GM12878 (cell line): ENCODE measurements around the gene MRPL2. TPM values are rescaled to one million over a fixed set of nuclear protein-coding genes. Genes with fewer than 3 reads are reported as not detected.

ENCODE experiments used
- ATAC-seq: fragments of 200-7000 bp; cut with Tn5 transposase; 3 replicates; pipeline ENCODE4 v1.9.1; 2020; ENCODE audit warnings: mild to moderate bottlenecking, moderate library complexity
- BruUV-seq: library from RNA; stranded (reverse); fragments of 400-500 nt; replicated peaks from 2 replicates; lab custom pipeline; 2021; lab: Mats Ljungman, UMichigan
- CTCF ChIA-PET: fragments of 300-600 bp; sonication (Branson Sonifier 250); formaldehyde crosslinking; extraction: SDS; loops from one replicate; lab custom pipeline; 2021; ENCODE audit warnings: inconsistent platforms; lab: Yijun Ruan, JAX
- POLR2A ChIA-PET: fragments of 350-600 bp; formaldehyde crosslinking; extraction: SDS; loops from one replicate; lab custom pipeline; 2021; ENCODE audit warnings: inconsistent platforms; lab: Charles Lee
- RAD21 ChIA-PET: fragments of 300-600 bp; sonication (Branson Sonifier 250); formaldehyde crosslinking; loops from one replicate; lab custom pipeline; 2023; ENCODE audit warnings: antibody characterized with exemption; ENCODE audit not compliant: unreplicated experiment; lab: Charles Lee
- SMC1A ChIA-PET: fragments of 300-600 bp; sonication (Branson Sonifier 250); formaldehyde crosslinking; loops from one replicate; lab custom pipeline; 2023; ENCODE audit not compliant: unreplicated experiment, uncharacterized antibody; lab: Charles Lee
- DNase-seq: peaks from one replicate; pipeline ENCODE4 v3.0.0-alpha.2; 2011; ENCODE audit warnings: low read depth, low spot score
- FAIRE-seq: peaks from 3 replicates; lab custom pipeline; 2011; peaks lifted over from hg19 to GRCh38; lab: Jason Lieb, UNC
- H2AFZ ChIP-seq: 2 replicates; pipeline ENCODE4 v1.6.0; 2011; ENCODE audit warnings: low read depth, low read length, control low read depth; ENCODE audit not compliant: control insufficient read depth
- H3K27ac ChIP-seq: 2 replicates; pipeline ENCODE4 v1.5.1; 2011; ENCODE audit warnings: control low read depth; ENCODE audit not compliant: control insufficient read depth, insufficient read depth
- H3K27me3 ChIP-seq, 2 experiments: replicated peaks in 1 of 2; 2 replicates each; pipeline versions ENCODE4 v1.6.0 to v1.6.1; 2011; ENCODE audit warnings: low read length in 1 of 2; ENCODE audit not compliant: control insufficient read depth in 2 of 2, insufficient read depth in 2 of 2
- H3K36me3 ChIP-seq, 2 experiments: 2 replicates each; pipeline ENCODE4 v1.5.1; 2011; ENCODE audit warnings: low read length in 1 of 2; ENCODE audit not compliant: control insufficient read depth in 2 of 2, insufficient read depth in 2 of 2
- H3K4me1 ChIP-seq: 2 replicates; pipeline ENCODE4 v1.6.1; 2011; ENCODE audit warnings: mild to moderate bottlenecking, low read length, moderate library complexity, mixed read lengths; ENCODE audit not compliant: control insufficient read depth, insufficient read depth
- H3K4me2 ChIP-seq: 2 replicates; pipeline ENCODE4 v1.6.0; 2011; ENCODE audit warnings: control low read depth; ENCODE audit not compliant: control insufficient read depth, insufficient read depth
- H3K4me3 ChIP-seq: fragments of 200-600 bp; sonication (generic); 2 replicates; pipeline ENCODE4 v1.5.1; 2016
- H3K79me2 ChIP-seq: 2 replicates; pipeline ENCODE4 v1.6.0; 2011; ENCODE audit warnings: low read length; ENCODE audit not compliant: control insufficient read depth, insufficient read depth
- H3K9ac ChIP-seq: 2 replicates; pipeline ENCODE4 v1.8.0; 2011; ENCODE audit warnings: low read length, control low read depth, mixed read lengths; ENCODE audit not compliant: control insufficient read depth, insufficient read depth
- H3K9me3 ChIP-seq: replicated peaks from 3 replicates; pipeline ENCODE4 v1.5.1; 2011; ENCODE audit warnings: mild to moderate bottlenecking, low read length; ENCODE audit not compliant: control insufficient read depth, insufficient read depth
- H4K20me1 ChIP-seq: 2 replicates; pipeline ENCODE4 v1.6.0; 2011; ENCODE audit not compliant: control insufficient read depth, insufficient read depth
- CBX5 ChIP-seq: sonication (generic); IDR thresholded peaks from 2 replicates; pipeline ENCODE4 v1.6.1; 2016; ENCODE audit warnings: low read depth, moderate library complexity, mild to moderate bottlenecking, inconsistent platforms
- ESRRA ChIP-seq: IDR thresholded peaks from 2 replicates; pipeline ENCODE4 v1.6.1; 2012; ENCODE audit warnings: mild to moderate bottlenecking, low read length, improper control_type of control experiment
- EZH2 ChIP-seq: IDR thresholded peaks from 2 replicates; pipeline ENCODE4 v1.6.1; 2012; ENCODE audit warnings: low read depth, mild to moderate bottlenecking, control low read depth, inconsistent platforms, low read length, borderline replicate concordance; ENCODE audit not compliant: control insufficient read depth
- HDGF ChIP-seq: fragments of 450-650 bp; IDR thresholded peaks from 2 replicates; pipeline ENCODE4 v1.6.1; 2016; ENCODE audit warnings: antibody characterized with exemption
- JUNB ChIP-seq: IDR thresholded peaks from 2 replicates; pipeline ENCODE4 v1.6.1; 2016; ENCODE audit warnings: antibody characterized with exemption, mild to moderate bottlenecking
- MTA3 ChIP-seq: IDR thresholded peaks from 2 replicates; pipeline ENCODE4 v1.6.1; 2012; ENCODE audit warnings: low read length, inconsistent platforms, borderline replicate concordance
- MXI1 ChIP-seq: fragments of 150-350 bp; IDR thresholded peaks from 2 replicates; pipeline ENCODE4 v1.6.1; 2011; ENCODE audit warnings: low read depth, mild to moderate bottlenecking, inconsistent platforms, low read length, improper control_type of control experiment
- POLR2AphosphoS2 ChIP-seq: IDR thresholded peaks from 2 replicates; pipeline ENCODE4 v1.6.1; 2011; ENCODE audit warnings: low read depth, mild to moderate bottlenecking, low read length, improper control_type of control experiment, moderate library complexity
- RBBP5 ChIP-seq: fragments of 200-600 bp; sonication (generic); conservative IDR thresholded peaks from 2 replicates; pipeline ENCODE4 v1.6.1; 2016
- SIN3A ChIP-seq: IDR thresholded peaks from 2 replicates; pipeline ENCODE4 v1.6.1; 2012; ENCODE audit warnings: low read depth, low read length, improper control_type of control experiment
- SPI1 ChIP-seq: IDR thresholded peaks from 2 replicates; pipeline ENCODE4 v1.6.1; 2011; ENCODE audit warnings: low read depth, mild to moderate bottlenecking, low read length, moderate library complexity, borderline replicate concordance; ENCODE audit not compliant: insufficient read depth
- SREBF1 ChIP-seq: IDR thresholded peaks from 2 replicates; pipeline ENCODE4 v1.6.1; 2012; ENCODE audit warnings: mild to moderate bottlenecking, low read length
- YY1 ChIP-seq: IDR thresholded peaks from 2 replicates; pipeline ENCODE4 v1.6.1; 2011; ENCODE audit warnings: low read depth, mild to moderate bottlenecking, low read length
- ZNF207 ChIP-seq: fragments of 450-650 bp; IDR thresholded peaks from 2 replicates; pipeline ENCODE4 v1.6.1; 2014; ENCODE audit warnings: antibody characterized with exemption, mild to moderate bottlenecking, borderline replicate concordance
- WGBS: methylation state at CpG from one replicate; pipeline ENCODE4 v1.1.6; 2016; ENCODE audit warnings: low lambda C conversion rate; ENCODE audit not compliant: insufficient replicate concordance, insufficient coverage; ENCODE audit errors: missing lambda C conversion rate; 5-methylcytosine and 5-hydroxymethylcytosine counted together
- in situ Hi-C: fragments of 300-500 bp; cut with MboI; formaldehyde crosslinking; loops from 9 replicates; pipeline ENCODE4 v1.14.3; 2018; ENCODE audit warnings: mixed read lengths
- intact Hi-C: fragments of 100-400 bp; cut with micrococcal nuclease; formaldehyde crosslinking; loops from one replicate; pipeline ENCODE4 v1.14.2; 2022; ENCODE audit not compliant: unreplicated experiment
- polyA plus RNA-seq, 11 experiments: library from polyadenylated mRNA; depleted of rRNA in 4 of 11; unstranded in 6 of 11; stranded (reverse) in 5 of 11; fragments of >200 nt; fragmentation: Nextera tagmentation in 4 of 11; fragmentation: Illumina TruSeq in 1 of 11; extraction: Ambion mirVana in 4 of 11; extraction: Trizol in 1 of 11; gene quantifications; 1 replicate in 1 of 11; 2 replicates in 10 of 11; pipeline versions ENCODE4 v1.2.1 to v1.2.3, GENCODE V29; 2011 to 2016; ENCODE audit warnings: inconsistent platforms in 2 of 11, missing spikeins in 2 of 11, low read depth in 1 of 11
- total RNA-seq, 4 experiments: library from RNA; depleted of rRNA in 3 of 4; stranded (reverse); fragments of >200 nt in 3 of 4; fragmentation: Illumina TruSeq in 1 of 4; extraction: Trizol in 1 of 4; gene quantifications; 2 replicates each; pipeline versions ENCODE4 v1.2.1 to v1.2.3, GENCODE V29; 2013 to 2021
- TF ChIP-seq, protein P1 (sequence below): IDR thresholded peaks from 2 replicates; pipeline ENCODE4 v1.6.1; 2012; ENCODE audit warnings: low read depth, low read length, improper control_type of control experiment
- TF ChIP-seq, protein P2 (sequence below): IDR thresholded peaks from 2 replicates; pipeline ENCODE4 v1.6.1; 2012; ENCODE audit warnings: low read length, inconsistent platforms
- TF ChIP-seq, protein P3 (sequence below): IDR thresholded peaks from 2 replicates; pipeline ENCODE4 v1.6.1; 2011; ENCODE audit warnings: borderline replicate concordance, low read depth, mild to moderate bottlenecking, moderate library complexity, mixed read lengths, low read length; ENCODE audit not compliant: insufficient read depth; ENCODE audit errors: extremely low read length
- TF ChIP-seq, protein P4 (sequence below): fragments of 450-650 bp; IDR thresholded peaks from 2 replicates; pipeline ENCODE4 v1.6.1; 2014; ENCODE audit warnings: mild to moderate bottlenecking
- TF ChIP-seq, protein P5 (sequence below): IDR thresholded peaks from 2 replicates; pipeline ENCODE4 v1.6.1; 2011; ENCODE audit warnings: mild to moderate bottlenecking, low read depth, low read length, moderate library complexity; ENCODE audit not compliant: insufficient replicate concordance

MRPL2 gene
- total and polyA plus RNA-seq, 10 of the 15 experiments (the other 5 are each of a cell fraction or from before 2014, with no cell fraction given): 29.7 to 125 (median 50.2) TPM

DNA sequence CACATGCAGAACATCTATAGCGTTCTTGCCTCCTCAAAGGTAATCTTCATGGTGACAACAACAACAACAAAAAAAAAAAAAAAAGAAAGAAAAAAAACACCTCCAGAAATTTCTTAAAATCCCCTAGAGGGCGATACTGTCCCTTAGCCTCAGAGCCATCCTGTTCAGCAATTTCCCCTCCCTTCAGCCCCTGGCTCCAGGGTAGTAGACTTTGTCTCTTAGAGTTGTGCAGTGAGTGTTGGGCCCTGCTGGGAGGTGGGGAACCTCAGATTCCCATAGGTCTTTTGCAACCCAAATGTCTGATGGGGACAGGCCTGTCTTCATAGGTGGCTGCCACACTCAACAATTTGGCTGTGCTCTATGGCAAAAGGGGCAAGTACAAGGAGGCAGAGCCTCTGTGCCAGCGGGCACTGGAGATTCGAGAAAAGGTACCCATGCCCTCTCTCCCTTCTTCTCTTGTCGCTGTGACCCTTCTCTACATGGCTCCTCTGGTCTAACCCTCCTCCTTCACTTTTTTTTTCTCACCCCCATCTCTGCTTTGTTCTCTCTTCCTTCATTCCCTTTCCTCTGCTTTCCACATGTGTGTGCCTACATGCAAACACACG, 10.9 kb upstream of the MRPL2 start:
- H3K4me2 ChIP-seq: no peak overlapping the region
- ChIA-PET RAD21 (interaction anchor here (0.7 to 1.3 kb wide), 3 partner anchors 59 to 100 kb away, joined by 3 to 5 read pairs (median 4); no protein-coding TSS in a partner anchor), CTCF (interaction anchor here (0.7 to 2.5 kb wide), 6 partner anchors 16 to 322 kb away, joined by 3 to 16 read pairs (median 4); partner anchors contain the start of gene CUL7), SMC1A (interaction anchor here (2.3 kb wide), 1 partner anchor 73 kb away, joined by 11 read pairs; no protein-coding TSS in a partner anchor), POLR2A (interaction anchor here (0.6 kb wide), 1 partner anchor 133 kb away, joined by 3 read pairs; no protein-coding TSS in a partner anchor)
- intact Hi-C loops: loop anchor here (1.0 kb wide), 1 partner anchor 73 kb away; no protein-coding TSS in a partner anchor
- no peaks in the 10 kb centered on the region for H3K79me2 ChIP-seq
- H3K4me3 ChIP-seq: no peak overlapping the region
- no TSS peak for BruUV-seq
- in situ Hi-C loops: no loop called here
- H2AFZ ChIP-seq: no peak overlapping the region
- no peaks in the 10 kb centered on the region for H3K4me1 ChIP-seq
- no peak overlapping the region for H3K27ac ChIP-seq
- FAIRE-seq (peak; percentile 44), DNase-seq (no peak), ATAC-seq (peak; percentile 95)
- no peak overlapping the region for H3K9ac ChIP-seq
- H3K27me3 ChIP-seq: no peaks in the 10 kb centered on the region; a peak in 1 of 4 replicates
- no peaks in the 10 kb centered on the region for H3K36me3 ChIP-seq
- H4K20me1 ChIP-seq: no peaks in the 10 kb centered on the region
- H3K9me3 ChIP-seq: no peaks in the 10 kb centered on the region
- 38% methylated on average over 5 of the region's 6 CpGs for WGBS
- TF ChIP-seq JUNB (no peak), ZNF207 (no peak), ESRRA (no peak), YY1 (0 out of 2 replicates have a peak, but pooled peaks have one; percentile 33), SIN3A (no peak), SREBF1 (no peak), MXI1 (no peak), CBX5 (no peak), EZH2 (no peak), HDGF (0 out of 2 replicates have a peak, but pooled peaks have one; percentile 36), POLR2AphosphoS2 (no peak), MTA3 (no peak), RBBP5 (no peak), SPI1 (no peak)
- TF ChIP-seq, protein P1, sequence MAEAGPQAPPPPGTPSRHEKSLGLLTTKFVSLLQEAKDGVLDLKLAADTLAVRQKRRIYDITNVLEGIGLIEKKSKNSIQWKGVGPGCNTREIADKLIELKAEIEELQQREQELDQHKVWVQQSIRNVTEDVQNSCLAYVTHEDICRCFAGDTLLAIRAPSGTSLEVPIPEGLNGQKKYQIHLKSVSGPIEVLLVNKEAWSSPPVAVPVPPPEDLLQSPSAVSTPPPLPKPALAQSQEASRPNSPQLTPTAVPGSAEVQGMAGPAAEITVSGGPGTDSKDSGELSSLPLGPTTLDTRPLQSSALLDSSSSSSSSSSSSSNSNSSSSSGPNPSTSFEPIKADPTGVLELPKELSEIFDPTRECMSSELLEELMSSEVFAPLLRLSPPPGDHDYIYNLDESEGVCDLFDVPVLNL: no peak
- TF ChIP-seq, protein P2, sequence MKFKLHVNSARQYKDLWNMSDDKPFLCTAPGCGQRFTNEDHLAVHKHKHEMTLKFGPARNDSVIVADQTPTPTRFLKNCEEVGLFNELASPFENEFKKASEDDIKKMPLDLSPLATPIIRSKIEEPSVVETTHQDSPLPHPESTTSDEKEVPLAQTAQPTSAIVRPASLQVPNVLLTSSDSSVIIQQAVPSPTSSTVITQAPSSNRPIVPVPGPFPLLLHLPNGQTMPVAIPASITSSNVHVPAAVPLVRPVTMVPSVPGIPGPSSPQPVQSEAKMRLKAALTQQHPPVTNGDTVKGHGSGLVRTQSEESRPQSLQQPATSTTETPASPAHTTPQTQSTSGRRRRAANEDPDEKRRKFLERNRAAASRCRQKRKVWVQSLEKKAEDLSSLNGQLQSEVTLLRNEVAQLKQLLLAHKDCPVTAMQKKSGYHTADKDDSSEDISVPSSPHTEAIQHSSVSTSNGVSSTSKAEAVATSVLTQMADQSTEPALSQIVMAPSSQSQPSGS: no peak
- TF ChIP-seq, protein P3, sequence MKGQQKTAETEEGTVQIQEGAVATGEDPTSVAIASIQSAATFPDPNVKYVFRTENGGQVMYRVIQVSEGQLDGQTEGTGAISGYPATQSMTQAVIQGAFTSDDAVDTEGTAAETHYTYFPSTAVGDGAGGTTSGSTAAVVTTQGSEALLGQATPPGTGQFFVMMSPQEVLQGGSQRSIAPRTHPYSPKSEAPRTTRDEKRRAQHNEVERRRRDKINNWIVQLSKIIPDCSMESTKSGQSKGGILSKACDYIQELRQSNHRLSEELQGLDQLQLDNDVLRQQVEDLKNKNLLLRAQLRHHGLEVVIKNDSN: no peak
- TF ChIP-seq, protein P4, sequence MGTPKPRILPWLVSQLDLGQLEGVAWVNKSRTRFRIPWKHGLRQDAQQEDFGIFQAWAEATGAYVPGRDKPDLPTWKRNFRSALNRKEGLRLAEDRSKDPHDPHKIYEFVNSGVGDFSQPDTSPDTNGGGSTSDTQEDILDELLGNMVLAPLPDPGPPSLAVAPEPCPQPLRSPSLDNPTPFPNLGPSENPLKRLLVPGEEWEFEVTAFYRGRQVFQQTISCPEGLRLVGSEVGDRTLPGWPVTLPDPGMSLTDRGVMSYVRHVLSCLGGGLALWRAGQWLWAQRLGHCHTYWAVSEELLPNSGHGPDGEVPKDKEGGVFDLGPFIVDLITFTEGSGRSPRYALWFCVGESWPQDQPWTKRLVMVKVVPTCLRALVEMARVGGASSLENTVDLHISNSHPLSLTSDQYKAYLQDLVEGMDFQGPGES: no peak
- TF ChIP-seq, protein P5, sequence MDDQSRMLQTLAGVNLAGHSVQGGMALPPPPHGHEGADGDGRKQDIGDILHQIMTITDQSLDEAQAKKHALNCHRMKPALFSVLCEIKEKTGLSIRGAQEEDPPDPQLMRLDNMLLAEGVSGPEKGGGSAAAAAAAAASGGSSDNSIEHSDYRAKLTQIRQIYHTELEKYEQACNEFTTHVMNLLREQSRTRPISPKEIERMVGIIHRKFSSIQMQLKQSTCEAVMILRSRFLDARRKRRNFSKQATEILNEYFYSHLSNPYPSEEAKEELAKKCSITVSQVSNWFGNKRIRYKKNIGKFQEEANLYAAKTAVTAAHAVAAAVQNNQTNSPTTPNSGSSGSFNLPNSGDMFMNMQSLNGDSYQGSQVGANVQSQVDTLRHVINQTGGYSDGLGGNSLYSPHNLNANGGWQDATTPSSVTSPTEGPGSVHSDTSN: no peak
